ENCODE measurements around the gene ERGIC1.
"Not testable (repeated sequence)": the region's sequence is repeated elsewhere in the genome, so short reads cannot be mapped to it uniquely, and the experiment has no call there.

The ERGIC1 gene

DNA sequence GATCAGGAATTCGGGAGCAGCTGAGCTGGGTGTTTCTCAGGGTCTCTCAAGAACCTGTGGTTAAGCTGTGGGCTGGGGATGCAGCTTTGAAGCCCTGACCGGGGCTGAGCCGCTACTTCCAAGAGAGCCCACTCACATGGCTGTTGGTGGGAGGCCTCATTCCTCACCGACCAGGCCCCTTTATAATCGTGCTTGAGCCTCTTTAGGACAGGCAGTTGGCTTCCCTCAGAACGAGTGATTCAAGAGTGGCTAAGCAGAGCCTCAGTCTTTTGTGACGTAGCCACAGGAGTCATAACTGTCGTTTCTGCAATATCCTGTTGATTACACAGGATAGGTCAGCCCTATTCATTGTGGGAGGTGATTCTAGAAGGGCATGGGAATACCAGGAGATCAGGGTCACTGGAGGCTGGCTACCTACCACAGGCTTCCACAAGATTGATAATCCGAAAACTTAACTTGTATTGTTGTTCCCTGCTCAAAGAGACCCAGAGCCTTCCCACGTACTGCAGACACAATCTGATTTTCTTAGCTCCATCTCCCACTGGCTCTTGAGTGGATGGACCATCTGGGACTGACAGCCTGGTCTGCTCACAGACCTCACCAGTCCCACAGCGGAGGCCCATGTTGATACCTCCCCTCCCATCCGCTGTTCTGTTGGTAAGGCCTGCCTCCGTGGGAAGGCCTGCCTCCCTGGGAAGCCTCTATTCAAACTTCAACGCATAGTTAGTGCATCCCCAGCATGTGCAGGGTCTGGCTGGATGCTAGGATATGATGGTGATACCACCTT, 3.0 kb upstream of the ERGIC1 start:
- DNase-seq, result peak; percentile 92

DNA sequence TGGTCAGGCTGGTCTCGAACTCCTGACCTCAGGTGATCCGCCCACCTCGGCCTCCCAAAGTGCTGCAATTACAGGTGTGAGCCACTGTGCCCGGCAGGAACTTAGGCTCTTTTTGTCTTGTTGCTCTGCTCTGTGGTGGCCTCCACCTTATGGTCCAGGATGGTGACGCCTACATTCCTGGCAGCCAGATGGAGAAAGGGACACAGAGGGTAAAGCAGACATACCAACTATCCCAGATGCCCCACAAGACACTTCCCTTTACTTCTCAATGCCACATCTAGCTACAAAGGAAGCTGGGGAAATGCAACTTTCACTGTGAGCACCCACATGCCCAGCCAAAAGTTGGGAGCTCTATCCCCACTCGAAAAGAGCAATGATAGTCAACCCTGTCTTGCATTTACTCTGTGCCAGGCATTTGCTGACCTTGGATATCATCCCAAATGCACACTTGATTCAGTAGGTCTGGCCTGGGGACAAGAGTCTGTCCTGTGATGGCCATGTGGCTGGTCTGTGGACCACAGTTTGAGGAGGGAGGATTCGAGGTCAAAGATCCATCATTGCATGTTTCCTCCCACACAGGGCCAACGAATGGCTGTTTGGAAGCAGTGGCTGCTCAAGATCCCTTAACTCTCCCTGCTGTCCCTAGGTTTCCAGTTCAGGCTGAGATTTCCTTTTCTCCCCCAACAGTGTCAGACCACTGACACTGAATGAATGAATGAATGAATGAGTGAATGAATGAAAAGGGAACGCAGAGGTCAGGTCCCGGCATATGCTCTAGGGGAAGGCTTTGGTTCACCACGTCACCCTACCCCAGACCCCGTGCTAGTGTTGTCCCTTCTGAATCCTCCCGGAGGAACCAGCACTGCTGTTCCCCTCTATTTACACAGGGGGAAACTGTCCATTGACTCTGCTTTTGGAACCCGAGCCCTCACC, 1.4 kb upstream of the ERGIC1 start:
- DNase-seq, result no peak

DNA sequence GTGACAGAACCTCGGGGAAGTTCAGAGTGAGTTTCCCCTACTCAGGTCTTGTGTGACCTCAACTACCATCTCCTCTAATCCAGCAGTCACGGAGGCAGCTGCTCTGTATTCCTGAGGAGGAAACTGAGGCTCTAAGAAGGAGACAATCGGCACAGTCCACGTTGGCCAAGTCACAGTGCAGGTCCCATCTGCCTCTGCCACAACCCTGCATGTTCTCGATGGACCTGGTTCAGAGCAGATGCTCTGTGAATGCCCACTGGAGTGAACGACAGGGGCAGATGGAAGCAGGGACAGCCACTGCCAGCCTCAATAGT, 722 bp upstream of the ERGIC1 start:
- no peak for DNase-seq

DNA sequence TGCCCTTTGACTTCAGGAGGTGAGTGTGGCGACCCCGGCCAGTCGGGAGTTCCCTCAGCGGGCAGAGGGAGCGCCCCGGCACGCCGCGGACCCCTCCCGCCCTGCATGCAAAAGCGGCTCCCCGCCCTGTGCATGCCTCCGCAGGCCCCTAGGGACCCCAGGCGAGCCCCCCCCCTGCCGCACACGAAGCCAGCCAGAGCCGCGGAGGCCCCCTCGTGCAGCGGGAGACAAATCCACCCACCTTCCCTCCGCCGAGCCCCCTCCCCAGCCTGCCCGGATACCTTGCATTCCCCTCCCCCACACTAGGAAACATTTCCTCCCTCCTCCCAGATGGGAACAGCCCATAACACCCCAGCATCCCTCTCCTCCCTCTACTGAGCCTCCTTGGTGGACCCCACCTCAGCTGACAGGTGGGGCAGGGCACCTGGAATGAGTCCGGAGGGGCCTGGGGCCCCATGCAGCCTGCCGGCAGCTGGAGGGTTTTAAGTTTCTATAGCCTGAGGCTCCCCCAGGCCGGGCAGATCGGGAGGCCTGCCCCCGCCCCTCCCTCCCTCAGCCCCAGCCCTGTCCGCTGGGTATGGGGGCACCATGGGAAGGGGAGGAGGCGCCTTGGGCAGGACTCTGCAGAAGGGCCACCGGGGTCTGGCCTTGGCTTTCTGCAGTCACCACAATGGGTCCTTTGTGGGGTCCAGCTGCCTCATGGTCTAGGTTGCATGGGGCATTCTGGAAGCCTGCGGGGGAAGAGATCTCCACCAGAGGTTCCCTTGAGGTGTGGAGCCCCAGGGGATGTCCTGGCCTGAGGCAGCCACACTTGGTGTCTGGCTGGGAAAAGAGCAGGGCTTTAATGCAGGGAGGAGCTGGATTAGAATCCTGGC, 601 bp downstream of the ERGIC1 start:
- no peak for DNase-seq

DNA sequence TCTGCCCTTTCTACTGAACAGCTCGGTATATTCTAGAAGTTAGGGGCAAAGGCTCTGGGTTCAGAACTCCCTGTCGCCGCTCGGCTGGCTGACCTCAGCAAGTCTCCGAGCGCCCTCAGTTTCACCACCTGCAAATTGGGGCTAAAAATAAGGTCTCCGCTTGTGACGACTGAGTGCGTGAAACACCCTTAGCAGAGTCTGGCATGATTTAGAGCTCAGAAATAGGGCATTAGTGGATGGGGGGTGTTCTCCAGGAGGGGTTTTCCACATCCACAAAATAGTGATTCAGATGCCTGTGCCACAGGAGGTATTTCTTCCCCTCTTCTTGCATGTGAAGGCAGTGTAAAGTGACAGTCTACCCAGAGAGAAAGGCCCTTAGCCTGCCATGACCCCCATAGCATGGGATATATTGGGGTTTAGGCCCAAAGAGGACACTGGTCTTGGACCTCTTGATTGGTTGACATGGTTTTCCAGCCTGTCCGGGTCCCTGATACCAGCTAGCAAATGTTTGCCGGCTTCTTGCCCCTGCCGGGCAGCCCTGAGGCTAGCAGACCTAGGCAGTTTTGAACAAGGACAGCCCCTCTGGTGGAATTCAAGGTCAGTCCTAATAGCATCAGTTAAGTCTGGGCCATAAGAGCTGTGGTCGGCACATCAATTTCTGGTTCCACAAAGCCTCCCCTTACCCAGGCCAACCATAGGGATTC, 1.4 kb downstream of the ERGIC1 start:
- DNase-seq, result no peak

DNA sequence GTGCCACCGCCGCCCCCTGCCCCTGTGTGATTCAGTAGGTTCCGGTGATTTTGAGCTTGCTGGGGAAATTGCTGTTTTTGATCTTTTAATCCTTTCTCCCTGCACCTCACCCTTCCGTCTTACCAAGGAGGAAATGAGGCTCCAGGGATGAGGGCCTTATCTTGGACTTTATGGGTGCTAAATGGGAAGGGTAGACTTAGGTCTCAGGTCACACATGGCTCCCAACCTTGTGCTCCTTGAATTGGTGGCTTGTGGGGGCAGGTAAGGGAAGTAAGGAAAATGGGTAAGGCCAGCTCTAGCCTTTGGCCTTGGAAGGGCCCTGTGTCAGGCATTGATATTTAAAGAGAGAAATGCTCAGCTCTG, 1.9 kb downstream of the ERGIC1 start:
- no peak for DNase-seq

DNA sequence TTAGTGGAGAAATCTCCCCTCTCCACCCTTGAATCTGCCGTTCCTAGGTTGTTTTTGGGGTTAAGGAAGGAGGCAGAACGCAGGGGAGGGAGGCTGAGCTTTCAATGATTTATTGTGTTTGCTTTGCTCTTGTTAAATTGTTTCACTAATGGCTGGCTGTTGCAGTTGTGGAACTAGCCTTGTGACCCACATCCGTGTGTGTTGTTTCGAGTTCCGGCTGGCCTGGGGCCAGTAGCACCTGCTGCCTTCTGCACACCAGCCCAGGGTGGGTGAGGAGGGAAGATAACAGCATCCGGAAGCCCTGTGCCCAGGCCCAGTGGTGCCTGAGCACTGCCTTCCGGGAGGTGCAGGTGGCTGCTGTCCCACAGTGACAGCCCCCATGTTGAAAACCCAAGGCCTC, 3.6 kb downstream of the ERGIC1 start:
- DNase-seq, result no peak

DNA sequence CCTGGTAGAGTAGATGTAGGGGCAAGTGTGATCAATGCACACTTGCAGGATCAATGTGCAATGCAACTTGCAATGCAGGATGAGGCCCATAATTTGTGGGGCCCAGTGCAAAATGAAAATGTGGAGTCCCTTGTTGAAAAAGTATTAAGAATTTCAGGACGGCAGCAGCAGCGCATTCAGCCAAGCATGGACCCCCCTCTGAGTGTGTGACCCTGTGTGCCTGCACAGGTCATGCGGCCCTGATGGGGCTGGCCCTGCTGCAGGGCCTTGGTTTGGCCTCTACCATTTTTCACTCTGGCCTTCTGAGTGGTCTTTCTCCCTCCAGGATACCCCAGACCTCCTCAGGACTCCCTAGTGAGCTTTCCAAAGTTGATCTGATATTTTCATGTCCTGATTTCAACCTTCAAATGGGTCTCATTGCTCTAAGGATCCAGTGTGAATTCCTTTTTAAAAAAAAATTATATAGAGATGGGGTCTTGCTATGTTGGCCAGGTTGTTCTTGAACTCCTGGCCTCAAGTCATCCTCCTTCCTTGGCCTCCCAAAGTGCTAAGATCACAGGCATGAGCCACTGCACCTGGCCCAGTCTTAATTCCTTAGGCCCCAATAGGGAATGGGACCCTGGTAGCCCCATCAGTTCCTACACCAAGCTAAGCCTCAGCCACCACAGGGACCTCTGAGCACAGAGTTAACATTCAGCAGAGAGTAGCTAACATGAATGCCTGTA, 4.3 kb downstream of the ERGIC1 start:
- DNase-seq, result no peak

DNA sequence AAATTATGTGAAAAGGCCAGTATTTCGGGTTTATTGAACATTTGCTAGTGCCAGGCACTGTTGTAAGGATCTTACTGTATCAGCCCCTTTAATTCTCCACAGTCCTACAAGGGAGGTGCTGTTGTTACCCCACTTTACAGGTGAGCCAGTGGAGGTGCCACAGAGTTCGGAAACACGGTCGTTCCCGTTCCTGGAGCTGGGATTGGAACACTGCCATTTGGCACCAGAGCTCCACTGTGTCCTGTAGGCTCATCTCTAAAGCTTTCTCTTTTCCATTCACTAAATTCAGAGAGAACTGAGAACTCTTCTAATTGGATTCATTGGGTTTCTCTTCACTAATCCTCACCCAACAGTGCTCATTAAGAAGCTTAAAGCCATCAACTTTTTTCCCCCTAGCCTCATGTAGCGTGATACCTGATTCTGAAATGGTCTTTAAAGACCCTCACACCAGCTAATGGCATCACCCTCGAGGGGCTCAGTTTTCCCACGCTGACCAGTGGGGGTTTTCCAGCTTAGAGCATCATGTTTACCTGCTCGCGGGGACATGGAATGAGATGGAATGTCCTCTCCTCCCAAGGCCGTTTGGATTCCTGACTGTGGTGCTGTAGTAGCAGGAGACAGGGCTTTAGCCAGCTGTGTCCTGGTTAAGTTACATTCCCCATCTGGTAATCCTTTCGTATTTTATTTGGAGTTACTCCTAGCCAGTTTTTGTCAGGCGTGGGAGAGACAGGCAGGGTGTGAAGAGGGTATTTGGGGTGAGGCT, 5.8 kb downstream of the ERGIC1 start:
- DNase-seq, result no peak

DNA sequence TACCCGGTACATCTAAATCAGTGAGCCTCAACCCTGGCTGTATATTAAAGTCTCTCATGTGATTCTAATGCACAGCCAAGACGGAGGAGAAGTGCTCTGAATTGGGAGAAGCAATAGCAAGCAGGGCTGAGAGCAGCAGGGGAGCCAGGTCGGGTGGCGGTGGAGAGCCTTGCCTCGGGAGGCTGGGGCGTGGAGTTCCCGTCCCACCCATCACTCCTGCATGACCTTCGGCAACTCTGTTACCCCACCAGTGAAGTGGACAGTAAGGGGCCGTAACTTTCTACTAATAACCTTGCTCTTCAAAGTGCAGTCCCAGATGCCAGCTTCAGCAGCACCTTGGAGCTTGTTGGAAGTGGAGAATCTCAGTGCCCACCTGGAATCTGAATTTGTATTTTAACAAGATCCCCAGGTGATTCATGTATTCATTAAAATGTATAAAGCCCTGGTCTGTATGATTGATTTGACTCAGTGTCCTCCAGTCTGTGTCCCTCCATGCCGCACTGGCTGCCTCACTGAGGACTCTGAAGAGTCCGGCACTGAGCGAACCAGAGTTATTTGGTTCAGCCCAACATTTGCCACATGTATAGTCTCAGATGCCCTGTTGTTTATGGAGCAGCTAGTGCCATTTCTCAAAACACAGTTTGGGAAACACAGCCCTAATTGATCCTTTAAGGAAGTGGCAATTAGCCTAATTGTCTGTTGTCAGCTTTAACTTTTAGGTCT, 6.5 kb downstream of the ERGIC1 start:
- DNase-seq, result no peak

DNA sequence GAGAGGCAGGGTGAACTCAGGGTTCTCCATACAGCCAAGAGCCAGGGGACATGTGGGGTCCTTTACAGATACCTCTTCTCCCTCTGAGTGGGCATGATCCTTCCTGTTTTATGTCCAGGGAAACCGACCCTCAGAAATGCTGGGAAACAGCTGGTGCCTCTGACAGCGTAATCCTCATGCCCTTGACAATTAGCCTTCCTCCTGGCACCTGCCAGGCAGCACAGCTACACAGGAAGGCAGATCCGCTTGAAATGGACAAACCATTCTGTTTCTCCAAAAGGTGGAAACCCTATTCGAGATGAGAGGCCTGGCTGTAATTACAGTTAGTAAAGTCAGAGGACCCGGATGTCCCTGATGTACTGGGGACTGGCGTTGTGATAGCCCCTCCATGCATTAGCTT, 7.2 kb downstream of the ERGIC1 start:
- no peak for DNase-seq

DNA sequence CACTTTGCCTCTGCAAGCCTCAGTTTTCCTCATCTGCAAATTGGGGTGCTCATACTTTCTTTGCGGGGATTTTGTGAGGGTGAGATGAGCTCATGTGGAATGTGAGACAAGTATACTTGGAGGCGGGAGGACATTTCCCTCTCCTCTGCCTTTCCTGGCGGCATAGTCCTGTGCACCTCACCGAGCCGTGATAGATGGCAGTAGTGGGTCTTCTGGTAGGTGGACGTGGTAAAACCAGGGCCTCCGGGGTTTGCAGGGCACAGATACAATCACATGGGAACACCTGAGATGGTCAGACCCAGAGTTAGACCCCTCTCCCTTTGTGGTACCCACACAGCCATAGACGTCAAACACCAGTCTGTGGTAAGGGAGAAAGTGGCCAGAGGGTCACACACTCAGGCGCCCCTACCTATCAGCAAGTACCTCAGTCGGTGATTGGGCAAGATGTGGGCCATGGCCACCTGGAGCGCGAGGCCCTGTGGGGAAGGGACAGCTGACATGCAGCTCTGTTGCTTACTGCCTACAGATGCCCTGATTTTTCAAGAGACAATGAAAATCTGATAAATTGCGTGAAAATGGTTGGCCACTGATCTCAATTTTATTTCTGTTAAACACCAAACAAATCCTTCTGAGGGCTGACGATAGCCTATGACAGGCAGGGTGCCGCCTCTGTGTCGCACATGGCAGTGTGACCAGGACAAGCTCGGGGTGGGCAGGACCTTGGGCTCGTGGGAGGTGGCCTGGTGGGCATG, 9.9 kb downstream of the ERGIC1 start:
- DNase-seq, result no peak

DNA sequence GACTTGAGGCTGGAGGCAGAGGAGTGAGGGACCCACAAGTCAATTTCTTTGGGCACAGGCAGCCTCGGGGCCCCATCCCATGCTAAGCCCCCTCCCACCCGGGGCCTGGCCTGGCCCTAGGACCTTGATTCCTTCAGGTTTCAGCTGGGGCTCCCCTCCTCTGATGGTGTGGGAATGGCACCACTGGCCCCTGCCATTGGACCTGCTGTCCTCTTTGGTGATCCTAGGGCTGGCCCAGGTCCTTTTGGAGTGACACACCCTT, 10.5 kb downstream of the ERGIC1 start:
- DNase-seq, result no peak

DNA sequence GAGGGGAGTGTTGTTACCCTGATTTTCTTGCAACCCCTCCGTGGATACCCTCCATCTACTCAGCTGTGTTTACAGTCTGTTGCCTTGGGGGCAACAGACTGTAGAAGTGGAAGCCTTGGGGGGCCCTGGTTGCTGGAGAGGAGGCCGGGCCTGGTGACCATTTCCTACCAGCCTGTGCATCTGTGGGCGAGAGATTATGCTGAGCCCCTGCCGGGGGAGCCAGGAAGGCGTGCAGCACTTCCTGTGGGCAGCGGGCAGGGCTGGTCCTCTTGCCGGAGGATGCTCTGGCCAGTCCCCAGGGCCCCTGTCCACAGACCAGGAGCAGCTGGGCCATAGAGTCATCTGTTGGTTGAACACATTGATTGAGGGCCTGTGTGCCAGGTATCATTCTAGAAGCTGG, 11.1 kb downstream of the ERGIC1 start:
- no peak for DNase-seq

DNA sequence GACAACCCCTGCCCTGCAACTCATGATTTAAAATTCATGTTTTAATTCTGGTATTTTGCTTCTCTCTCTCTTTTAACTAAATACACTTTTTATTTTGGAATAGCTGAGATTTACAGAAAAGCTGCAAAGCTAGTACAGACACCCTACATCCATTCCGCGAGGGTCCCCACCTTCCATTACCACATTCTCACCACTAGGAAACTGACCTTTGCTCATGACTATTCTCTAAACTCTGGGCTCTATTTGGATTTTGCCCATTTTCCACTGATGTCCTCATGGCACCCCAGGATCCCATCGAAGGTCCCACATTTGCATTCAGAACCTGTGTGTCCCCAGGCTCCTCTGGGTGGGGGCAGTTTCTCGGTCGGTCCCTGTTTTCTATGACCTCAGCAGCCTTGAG, 11.5 kb downstream of the ERGIC1 start:
- no peak for DNase-seq

DNA sequence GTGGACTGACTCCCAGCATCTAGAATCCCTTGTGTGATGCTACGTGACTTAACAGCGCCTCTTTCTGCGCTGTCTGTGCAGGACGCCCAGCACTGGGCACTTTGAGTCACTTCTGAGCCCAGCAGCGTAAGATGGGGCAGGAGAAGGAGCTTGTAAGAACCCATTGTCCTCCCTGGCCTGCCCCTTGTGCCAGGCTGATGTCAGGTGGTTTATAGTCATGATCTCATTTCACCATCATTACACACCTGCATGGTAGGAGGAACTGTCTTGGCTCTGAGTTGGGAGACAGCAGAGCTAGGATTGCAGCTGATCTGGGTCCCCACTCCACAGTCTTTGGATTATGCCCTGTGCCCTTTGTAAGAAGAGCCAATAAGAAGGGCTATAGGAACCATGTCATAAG, 12.2 kb downstream of the ERGIC1 start:
- no peak for DNase-seq

DNA sequence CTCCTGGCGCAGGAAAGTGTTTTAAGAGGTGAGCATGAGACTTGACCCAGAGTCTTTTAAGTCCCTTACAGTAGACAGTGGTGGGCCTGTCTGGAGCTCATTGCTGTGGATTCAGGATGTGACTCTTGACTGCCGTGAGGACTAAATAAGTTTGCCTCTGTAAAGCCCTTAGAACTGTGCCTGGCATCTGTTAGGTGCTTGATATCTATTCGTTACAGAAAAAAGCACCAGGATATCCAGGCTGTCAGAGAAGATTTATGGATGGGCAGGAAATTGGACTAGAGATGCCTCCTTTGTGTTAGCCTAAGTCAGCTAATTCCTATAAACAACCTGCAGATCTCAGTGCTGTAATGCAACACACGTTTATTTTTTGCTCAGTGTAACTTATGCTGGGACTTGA, 12.6 kb downstream of the ERGIC1 start:
- DNase-seq, result no peak

DNA sequence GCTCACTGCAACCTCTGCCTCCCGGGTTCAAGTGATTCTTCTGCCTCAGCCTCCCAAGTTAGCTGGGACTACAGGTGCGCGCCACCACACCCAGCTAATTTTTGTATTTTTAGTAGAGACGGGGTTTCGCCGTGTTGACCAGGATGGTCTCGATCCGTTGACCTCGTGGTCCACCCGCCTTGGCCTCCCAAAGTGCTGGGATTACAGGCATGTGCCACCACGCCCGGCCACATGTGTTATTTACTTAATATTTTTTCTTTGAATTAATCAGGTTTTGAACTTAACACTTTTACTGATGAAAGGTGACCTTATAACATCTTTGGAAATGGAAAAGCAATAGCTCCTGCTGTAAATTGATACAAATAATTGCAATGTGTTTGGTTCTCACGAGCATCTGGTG, 13.5 kb downstream of the ERGIC1 start:
- not testable (repeated sequence) for DNase-seq

DNA sequence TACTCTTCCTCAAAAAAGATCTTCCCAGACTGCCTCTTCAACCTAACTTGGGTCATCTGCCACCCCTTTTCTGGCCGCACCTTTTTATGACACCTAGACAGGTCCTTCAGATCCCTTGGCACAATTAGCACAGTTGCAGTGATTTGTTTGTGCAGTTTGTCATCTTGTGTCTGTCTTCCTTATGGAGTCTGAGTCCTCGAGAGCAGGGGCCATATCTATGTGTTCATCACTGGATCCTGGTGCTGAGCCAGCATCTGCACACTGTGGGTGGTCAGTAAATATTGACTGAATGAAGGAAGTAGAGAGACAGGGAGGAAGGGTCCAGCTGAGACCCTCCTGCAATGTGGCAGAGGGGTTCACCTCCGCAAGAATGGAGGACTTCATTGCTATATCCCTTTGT, 14.4 kb downstream of the ERGIC1 start:
- no peak for DNase-seq

Data from HCEC 1CT (cell line).